Measurements from ENCODE around the gene MMP14. TPM values are rescaled to one million over a fixed set of nuclear protein-coding genes. Genes with fewer than 3 reads are reported as not detected.

The MMP14 gene
- total and polyA plus RNA-seq, 2 of the 8 experiments (the other 6 are each of a cell fraction or from before 2014, with no cell fraction given) = 58.2 to 86.8 TPM

DNA sequence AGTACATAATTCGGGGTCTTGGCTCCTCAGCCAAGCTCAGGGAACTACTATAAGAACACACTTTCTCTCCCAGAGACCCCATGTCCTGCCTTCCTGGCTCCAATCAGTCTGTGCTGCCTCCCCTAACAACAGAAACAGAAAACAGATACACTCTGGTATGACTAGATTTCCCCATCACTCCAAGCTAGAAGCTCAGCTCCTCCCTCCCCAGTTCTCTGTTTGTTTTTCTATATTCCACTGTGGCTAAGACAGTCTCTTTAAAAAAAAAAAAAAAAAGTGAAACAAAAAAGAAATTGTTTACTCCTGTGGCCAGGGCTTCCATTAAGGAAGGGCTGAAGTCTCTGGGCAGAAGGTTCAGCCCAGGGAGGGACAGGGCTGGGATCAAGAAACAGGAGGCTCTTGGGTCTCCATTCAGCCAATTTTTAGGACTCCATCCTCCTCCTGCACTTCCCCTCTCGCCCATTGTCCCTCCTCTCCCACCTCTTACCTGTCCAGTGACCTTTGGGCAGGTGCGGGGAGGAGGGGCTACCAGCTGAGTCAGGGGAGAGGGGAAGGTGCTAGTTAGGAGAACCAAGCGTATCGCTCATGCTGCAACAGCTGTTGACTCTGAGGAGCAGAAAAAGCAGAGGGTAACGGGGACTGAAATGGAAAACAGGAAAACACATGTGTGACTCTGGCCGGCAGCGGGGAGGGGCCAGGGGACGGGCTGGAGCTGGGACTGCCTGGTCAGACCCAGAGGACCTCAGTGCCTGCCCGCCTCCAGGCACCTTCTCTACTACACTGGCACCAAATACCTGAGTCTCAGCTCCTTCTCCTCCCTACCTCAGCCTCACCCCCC lies 17.0 kb upstream of the MMP14 start:
- FAIRE-seq = no peak
- Histone ChIP-seq H3K56ac (replicated peaks; ENCODE audit: insufficient read length, low read depth, low read length) (no peak overlapping the region), H3K4ac (replicated peaks; ENCODE audit: insufficient read length, low read depth, low read length) (no peak overlapping the region), H3K79me1 (ENCODE audit: low read depth, low read length) (no peaks in the 10 kb centered on the region), H2BK15ac (ENCODE audit: low read length) (peak overlapping the region; percentile 48; the same call in 1 of the 2 replicates), H4K8ac (ENCODE audit: extremely low read depth, insufficient read depth, low read length) (peak overlapping the region; percentile 66; the same call in 1 of the 2 replicates), H2BK120ac (replicated peaks; ENCODE audit: low read depth, low read length) (no peak overlapping the region), H3K18ac (ENCODE audit: extremely low read depth, low read length) (peak overlapping the region; percentile 36), H4K20me1 (replicated peaks in 1 of 2; ENCODE audit: control insufficient read depth in 1 of 2, insufficient read depth in 2 of 2, low read length in 2 of 2) (no peaks in the 10 kb centered on the region), H4K5ac (ENCODE audit: insufficient read length, low read depth, low read length) (no peak overlapping the region), H3K9ac (replicated peaks in 1 of 4; ENCODE audit: extremely low read depth in 1 of 4, low read depth in 3 of 4, low read length in 3 of 4) (no peak overlapping the region), H3K4me2 (ENCODE audit: insufficient read depth in 1 of 2, low read depth in 2 of 2, low read length in 2 of 2) (peak overlapping the region; percentile 64 to 70), H3K27me3 (replicated peaks in 1 of 4; ENCODE audit: control insufficient read depth in 3 of 4, extremely low read depth in 1 of 4, insufficient read depth in 3 of 4, low read length in 3 of 4) (no peaks in the 10 kb centered on the region), H3K4me1 (replicated peaks in 1 of 4; ENCODE audit: control insufficient read depth in 3 of 4, insufficient read depth in 4 of 4, low read length in 3 of 4) (peaks cover 16 to 36% (median 24%) of the 10 kb centered on the region in 4 experiments), H3K36me3 (ENCODE audit: control insufficient read depth in 2 of 4, insufficient read depth in 4 of 4, low read length in 3 of 4) (no peaks in the 10 kb centered on the region), H3K14ac (ENCODE audit: insufficient read length) (no peak overlapping the region), H2BK12ac (ENCODE audit: low read depth, low read length) (peak overlapping the region; percentile 3; the same call in 1 of the 2 replicates), H3K23ac (ENCODE audit: insufficient read length) (no peak overlapping the region), H3K9me3 (ENCODE audit: insufficient read depth in 2 of 2, low read depth in 1 of 2, low read length in 1 of 2) (no peaks in the 10 kb centered on the region), H2BK20ac (ENCODE audit: low read length) (0 out of 2 replicates have a peak overlapping the region, but pooled peaks have one; percentile 34), H4K91ac (replicated peaks; ENCODE audit: insufficient read length, low read length) (peak overlapping the region; percentile 34), H3K23me2 (ENCODE audit: low read depth, low read length) (peaks cover 12% of the 10 kb centered on the region), H2BK5ac (ENCODE audit: low read depth, low read length) (peak overlapping the region; percentile 80), H3K4me3 (ENCODE audit: extremely low read depth in 1 of 4, insufficient read depth in 2 of 4, low read depth in 3 of 4, low read length in 4 of 4) (peak overlapping the region; percentile 5 to 50 (median 24); a peak in 4 of 8 replicates), H3K79me2 (ENCODE audit: control insufficient read depth in 1 of 2, insufficient read depth in 2 of 2, low read length in 2 of 2) (no peaks in the 10 kb centered on the region), H2AFZ (ENCODE audit: low read length) (peak overlapping the region; percentile 61; the same call in 1 of the 2 replicates), H2AK5ac (ENCODE audit: low read depth, low read length) (no peak overlapping the region), H3K27ac (ENCODE audit: low read depth, low read length) (no peak overlapping the region)
- ChIA-PET CTCF (ENCODE audit: partially characterized antibody) (interaction anchor here (0.9 to 53.1 kb wide), 17 partner anchors 8 to 263 kb away, joined by 3 to 1562 read pairs (median 4); partner anchors contain the start of genes ABHD4, LRP10, MMP14 and REM2), POLR2A (ENCODE audit: partially characterized antibody) (interaction anchor here (0.6 to 7.1 kb wide), 10 partner anchors 11 to 230 kb away, joined by 3 to 136 read pairs (median 4); partner anchors contain the start of genes MMP14 and OXA1L)
- DNase-seq (ENCODE audit: low read depth in 1 of 2, low spot score in 2 of 2) = peak in 1 of 2 experiments; percentile 68
- 36% methylated on average over 7 of the region's 10 CpGs; no CpG with 5 or more reads in 1 of the 2 experiments for WGBS, 2 experiments (ENCODE audit: extremely low coverage in 1 of 2, insufficient coverage in 1 of 2, insufficient read length in 1 of 2, insufficient replicate concordance in 2 of 2, low coverage in 1 of 2, low lambda C conversion rate in 2 of 2, missing lambda C conversion rate in 1 of 2)
- TF ChIP-seq, protein P1, sequence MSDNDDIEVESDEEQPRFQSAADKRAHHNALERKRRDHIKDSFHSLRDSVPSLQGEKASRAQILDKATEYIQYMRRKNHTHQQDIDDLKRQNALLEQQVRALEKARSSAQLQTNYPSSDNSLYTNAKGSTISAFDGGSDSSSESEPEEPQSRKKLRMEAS (IDR thresholded peaks at IDR 0.05) = peak; percentile 42; the same call in 1 of the 2 replicates
- TF ChIP-seq RNF2 (IDR thresholded peaks at IDR 0.05; ENCODE audit: borderline replicate concordance, low read depth, low read length, missing control alignments, poor library complexity, severe bottlenecking) (no peak), TAF1 (IDR thresholded peaks at IDR 0.05; ENCODE audit: low read depth, low read length) (no peak), SP4 (IDR thresholded peaks at IDR 0.05; ENCODE audit: low read length) (no peak), ASH2L (IDR thresholded peaks at IDR 0.05; ENCODE audit: low read length) (peak; percentile 53), TCF12 (IDR thresholded peaks at IDR 0.05; ENCODE audit: low read depth, low read length) (no peak), SIX5 (IDR thresholded peaks at IDR 0.05; ENCODE audit: low read depth, low read length) (no peak), POLR2A (IDR thresholded peaks at IDR 0.05; ENCODE audit: control extremely low read depth in 1 of 2, low read depth in 2 of 2, low read length in 2 of 2) (peak in 1 of 2 experiments; percentile 65; a peak in 1 of 3 replicates), CTBP2 (IDR thresholded peaks at IDR 0.05; ENCODE audit: borderline replicate concordance, insufficient read depth, insufficient read length, low read length) (peak; percentile 70), SIN3A (conservative IDR thresholded peaks at IDR 0.05 in 1 of 2, IDR thresholded peaks at IDR 0.05 in 1 of 2; ENCODE audit: low read depth in 1 of 2, low read length in 2 of 2) (peak in 1 of 2 experiments; percentile 78; a peak in 2 of 4 replicates), TBP (IDR thresholded peaks at IDR 0.05; ENCODE audit: low read depth, low read length) (0 out of 2 replicates have a peak, but pooled peaks have one; percentile 21)

Data from H1 (cell line).